Measurements from ENCODE around the gene SERINC5.

The SERINC5 gene

DNA sequence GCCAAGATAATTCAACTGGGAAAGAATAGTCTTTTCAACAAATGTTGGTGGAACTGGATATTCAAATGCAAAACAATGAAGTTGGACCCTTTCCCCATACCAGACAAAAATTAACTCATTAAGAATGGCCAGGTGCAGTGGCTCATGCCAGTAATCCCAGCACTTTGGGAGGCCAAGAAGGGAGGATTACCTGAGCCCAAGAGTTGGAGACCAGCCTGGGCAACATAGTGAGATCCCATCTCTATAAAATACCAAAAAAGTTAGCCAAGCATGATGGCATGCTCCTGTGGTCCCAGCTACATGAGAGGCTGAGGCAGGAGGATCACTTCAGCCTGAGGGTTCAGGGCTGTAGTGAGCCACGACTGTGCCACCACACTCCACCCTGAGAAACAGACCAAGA lies 24.2 kb downstream of the SERINC5 start:
- DNase-seq (ENCODE audit: low read depth, low spot score): no peak
- no peak overlapping the region for H3K4me3 ChIP-seq (ENCODE audit: low read length)

- no peak for DNase-seq (ENCODE audit: low read depth, low spot score)
- no peak overlapping the region for H3K4me3 ChIP-seq (ENCODE audit: low read length)
Measured at GRCh38 chr5:80231243-80231642, 24.6 kb downstream of the SERINC5 start.

- no peak overlapping the region for H3K4me3 ChIP-seq (ENCODE audit: low read length)
- no peak for DNase-seq (ENCODE audit: low read depth, low spot score)
Measured at GRCh38 chr5:80230269-80230992, 25.4 kb downstream of the SERINC5 start.

GRCh38 chr5:80229902-80230255 lies 26.0 kb downstream of the SERINC5 start:
- no peak for DNase-seq (ENCODE audit: low read depth, low spot score)

GRCh38 chr5:80227979-80228596 lies 27.8 kb downstream of the SERINC5 start:
- no peak overlapping the region for H3K4me3 ChIP-seq (ENCODE audit: low read length)
- DNase-seq (ENCODE audit: low read depth, low spot score): no peak

More at GRCh38 chr5:80229902-80230255, 26.0 kb downstream of the SERINC5 start:
- H3K4me3 ChIP-seq (ENCODE audit: low read length): no peak overlapping the region

DNA sequence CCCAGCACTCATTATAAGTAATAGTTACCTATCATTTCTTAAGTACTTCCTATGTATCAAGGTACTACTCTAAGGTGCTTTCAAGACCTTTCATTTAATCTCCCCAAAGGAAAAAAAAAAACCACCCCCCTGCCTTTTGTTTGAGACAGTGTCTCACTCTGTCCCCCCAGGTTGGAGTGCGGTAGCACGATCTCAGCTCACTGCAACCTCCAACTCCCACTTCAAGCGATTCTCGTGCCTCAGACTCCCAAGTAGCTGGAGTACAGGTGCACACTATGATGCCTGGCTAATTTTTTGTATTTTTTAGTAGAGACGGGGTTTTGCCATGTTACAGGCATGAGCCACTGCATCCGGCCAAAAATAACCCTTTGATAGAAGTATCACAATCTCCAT lies 29.9 kb downstream of the SERINC5 start:
- peak; percentile 61 for DNase-seq (ENCODE audit: low read depth, low spot score)

DNA sequence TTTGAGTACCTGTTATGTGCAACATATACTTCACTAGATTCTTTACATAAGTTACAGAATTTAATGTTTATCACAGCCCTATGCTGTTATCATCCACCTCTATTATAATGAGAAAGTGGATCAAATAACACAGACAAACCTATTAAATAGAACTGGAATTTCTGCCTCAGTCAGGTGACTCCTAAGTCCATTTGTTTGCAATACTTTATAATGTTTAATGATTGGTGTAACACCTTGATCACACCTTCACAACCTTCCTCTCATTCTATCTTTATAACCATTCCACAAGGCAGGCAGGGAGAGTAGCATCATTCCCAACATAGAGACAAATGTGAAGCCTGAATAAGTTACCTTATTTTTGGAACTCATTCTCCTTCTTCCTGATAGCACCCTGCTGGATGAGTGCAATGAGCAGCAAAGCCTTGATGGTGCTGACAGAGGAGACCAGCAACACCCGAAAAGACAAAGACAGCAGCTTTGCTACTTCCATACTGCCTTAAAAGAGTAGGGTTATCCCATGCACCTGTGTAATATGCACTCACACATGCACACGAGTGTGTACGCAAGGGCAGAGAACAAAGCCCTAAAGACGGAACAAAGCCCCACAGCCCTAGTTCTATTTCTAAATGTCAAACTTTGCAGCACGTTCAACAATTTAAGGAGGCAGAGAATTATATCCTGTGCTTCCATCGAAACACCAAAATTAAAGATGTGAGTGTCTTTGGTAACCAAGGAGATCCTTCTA lies 30.5 kb downstream of the SERINC5 start:
- no peak for DNase-seq (ENCODE audit: low read depth, low spot score)
- H3K4me3 ChIP-seq (ENCODE audit: low read length): no peak overlapping the region

More for the DNA sequence above, 29.9 kb downstream of the SERINC5 start:
- H3K4me3 ChIP-seq (ENCODE audit: low read length): no peak overlapping the region

DNA sequence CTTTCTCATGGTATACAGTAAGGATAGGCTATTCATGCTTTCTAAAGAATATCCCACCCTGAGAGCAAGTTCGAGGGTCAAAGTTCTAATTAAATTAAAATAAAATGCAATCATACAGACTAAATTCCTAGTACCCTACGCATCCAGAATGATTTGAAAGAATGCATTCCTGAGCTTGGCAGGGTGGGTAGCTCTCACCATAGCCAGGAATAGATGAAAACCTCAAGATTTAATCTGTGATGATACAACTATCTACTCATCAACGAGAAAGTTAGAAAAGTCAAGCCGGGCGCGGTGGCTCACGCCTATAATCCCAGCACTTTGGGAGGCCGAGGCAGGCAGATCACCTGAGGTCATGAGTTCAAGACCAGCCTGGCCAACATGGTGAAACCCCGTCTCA lies 32.3 kb downstream of the SERINC5 start:
- no peak for DNase-seq (ENCODE audit: low read depth, low spot score)
- H3K4me3 ChIP-seq (ENCODE audit: low read length): no peak overlapping the region

DNA sequence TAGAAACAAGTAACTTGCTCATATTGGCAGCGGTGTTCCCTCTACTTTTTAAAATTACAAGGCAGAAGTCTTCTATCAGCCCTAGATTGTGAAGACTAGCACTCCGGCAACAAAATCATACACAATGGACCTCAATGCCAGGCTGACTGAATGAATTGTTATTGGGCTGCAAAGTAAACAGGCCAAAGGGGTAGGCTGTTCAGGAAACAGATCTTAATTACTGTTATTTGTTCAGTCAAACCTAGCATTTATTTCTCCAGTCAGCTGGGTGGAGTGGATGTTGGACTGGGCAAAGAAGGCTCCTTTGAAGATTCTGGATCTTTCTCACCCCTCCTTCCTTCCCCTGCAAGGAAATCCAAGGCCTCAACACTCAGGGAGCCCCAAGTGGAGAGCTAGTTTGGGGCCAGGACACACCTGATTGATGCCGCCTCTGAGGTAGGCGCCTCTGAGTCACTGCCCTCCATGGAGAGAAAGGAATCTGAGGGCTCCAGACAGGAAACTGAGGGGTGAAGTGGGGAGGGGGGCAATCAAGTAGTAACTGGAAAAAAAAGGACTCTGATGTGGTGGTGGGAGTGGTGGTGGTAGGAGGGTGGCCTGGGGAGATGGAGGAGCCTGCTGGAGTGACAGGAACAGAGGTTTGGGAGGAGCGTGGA lies 35.5 kb downstream of the SERINC5 start:
- peak; percentile 63 for DNase-seq (ENCODE audit: low read depth, low spot score)

GRCh38 chr5:80219391-80219790 lies 36.5 kb downstream of the SERINC5 start:
- DNase-seq (ENCODE audit: low read depth, low spot score): no peak
- H3K4me3 ChIP-seq (ENCODE audit: low read length): peak overlapping the region; percentile 36

More for the DNA sequence above, 35.5 kb downstream of the SERINC5 start:
- H3K4me3 ChIP-seq (ENCODE audit: low read length): no peak overlapping the region

DNA sequence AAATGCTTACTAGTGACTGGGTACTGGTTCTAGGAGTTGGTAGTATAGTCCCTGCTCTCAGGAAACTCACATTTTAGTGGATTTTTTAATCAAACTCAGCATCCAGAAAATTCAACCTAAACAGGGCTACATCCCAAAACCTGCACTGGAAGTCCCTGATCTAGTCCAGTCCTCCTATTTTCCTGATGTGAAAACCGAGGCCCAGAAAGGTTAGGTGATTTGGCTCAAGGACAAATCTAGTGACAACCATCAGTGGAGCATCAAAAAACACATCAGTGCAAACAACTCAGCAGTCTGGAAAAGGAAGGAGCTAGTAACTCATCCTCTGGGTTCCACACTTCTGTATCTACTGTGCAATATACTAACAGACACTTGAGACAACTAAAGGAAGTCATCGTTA lies 38.2 kb downstream of the SERINC5 start:
- no peak for DNase-seq (ENCODE audit: low read depth, low spot score)
- H3K4me3 ChIP-seq (ENCODE audit: low read length): peak overlapping the region; percentile 30

DNA sequence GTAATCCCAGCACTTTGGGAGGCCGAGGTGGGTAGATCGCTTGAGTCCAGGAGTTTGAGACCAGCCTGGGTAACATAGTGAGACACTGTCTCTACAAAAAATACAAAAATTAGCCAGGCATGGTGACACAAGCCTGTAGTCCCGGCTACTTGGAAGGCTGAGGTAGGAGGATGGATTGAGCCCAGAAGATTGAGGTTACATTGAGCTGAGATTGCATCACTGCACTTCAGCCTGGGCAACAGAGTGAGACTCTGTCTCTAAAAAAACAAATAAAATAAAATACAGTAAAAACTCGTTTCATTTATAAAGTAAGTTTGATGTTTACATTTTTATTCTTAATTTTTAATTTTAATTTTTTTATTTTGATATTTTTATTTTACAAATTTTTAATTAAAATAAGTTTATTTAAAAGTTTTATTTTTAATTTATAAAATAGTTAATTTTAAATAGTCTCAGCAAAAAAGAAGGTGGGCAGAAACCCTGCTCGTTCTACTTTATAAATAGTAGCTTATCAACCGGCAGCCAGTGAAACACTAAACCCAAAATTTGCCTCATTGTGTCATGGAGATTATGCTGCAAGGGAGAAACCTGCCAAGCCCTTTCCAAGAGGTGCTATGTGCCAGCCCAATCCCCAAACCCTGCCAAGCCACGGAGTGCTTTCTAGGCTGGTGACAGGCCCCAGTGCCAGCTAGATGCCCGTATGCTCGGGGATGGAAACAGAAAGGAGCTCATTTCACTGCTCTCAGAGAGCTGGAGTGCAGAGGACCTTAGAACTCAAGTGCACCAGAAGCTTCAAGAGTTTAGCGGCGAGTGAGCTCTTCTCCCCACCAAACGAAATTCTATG lies 38.9 kb downstream of the SERINC5 start:
- peak; percentile 62 for DNase-seq (ENCODE audit: low read depth, low spot score)
- peak overlapping the region; percentile 30 for H3K4me3 ChIP-seq (ENCODE audit: low read length)

- no peak for DNase-seq (ENCODE audit: low read depth, low spot score)
- H3K4me3 ChIP-seq (ENCODE audit: low read length): peak overlapping the region; percentile 16; the same call in 1 of the 2 replicates
Measured at GRCh38 chr5:80216096-80216495, 39.8 kb downstream of the SERINC5 start.

DNA sequence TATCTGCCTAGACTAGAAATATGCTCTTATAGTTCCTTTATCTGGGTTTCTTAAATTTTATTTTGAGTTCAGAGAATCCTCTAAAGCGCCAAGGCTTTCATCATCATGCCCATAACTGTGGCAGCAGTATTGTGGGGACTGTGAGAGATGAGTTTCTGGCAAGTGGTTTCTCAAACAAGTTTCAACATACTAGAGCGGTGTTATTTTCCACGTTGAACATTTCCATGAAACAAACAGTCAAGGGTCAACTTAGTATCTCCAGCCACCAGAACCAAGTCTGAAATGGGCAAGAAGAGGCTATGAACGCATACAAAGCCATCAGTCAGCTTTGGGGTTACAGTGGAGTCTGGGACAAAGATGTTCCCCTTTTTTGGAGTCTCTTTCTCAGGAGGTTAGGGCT lies 40.3 kb downstream of the SERINC5 start:
- DNase-seq (ENCODE audit: low read depth, low spot score): no peak
- H3K4me3 ChIP-seq (ENCODE audit: low read length): no peak overlapping the region

GRCh38 chr5:80213466-80213865 lies 42.4 kb downstream of the SERINC5 start:
- no peak for DNase-seq (ENCODE audit: low read depth, low spot score)
- no peak overlapping the region for H3K4me3 ChIP-seq (ENCODE audit: low read length)

DNA sequence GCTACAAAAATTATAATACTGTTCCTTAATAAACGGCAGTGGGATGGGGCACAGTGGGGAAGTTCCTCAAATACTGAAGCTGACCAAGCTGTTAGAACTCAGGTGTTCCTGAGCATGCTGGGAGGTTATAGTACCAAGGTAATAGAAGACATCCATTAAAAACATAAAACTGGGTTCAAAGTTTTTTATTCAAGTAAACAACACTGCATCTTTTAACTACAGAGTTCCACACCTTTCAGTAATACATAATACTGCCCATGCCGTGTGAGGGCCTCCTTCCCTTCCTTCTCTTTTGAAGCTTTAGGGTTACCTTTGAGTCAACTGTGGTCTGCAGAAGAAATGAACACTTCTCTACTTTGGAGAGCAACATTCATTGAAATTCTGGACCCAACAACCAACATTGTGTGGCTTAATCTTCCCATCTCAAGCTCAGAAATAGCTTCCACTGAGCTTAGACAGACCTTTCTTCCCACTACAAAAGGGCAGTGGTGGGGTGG lies 43.6 kb downstream of the SERINC5 start:
- peak overlapping the region; percentile 42 for H3K4me3 ChIP-seq (ENCODE audit: low read length)

DNA sequence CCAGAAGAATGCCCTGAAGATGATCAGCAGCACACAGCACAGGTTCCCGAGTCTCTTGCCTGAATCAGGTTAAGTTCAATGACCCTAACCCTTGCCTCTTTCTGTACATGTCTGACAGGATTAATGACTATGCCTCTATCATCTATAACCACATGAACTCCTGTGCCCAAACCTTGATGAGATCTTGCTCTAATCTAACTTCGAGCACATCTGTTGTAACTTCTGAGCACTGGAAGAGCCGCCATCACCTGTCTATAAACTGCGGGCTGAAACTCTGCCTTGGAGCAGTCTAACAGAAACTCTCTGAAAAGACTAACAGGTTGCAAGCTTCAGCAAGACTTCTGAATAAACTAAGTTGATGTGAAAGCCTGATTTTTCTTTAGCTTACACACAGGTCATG lies 44.5 kb downstream of the SERINC5 start:
- DNase-seq (ENCODE audit: low read depth, low spot score): peak; percentile 80
- peak overlapping the region; percentile 42 for H3K4me3 ChIP-seq (ENCODE audit: low read length)

More for the DNA sequence above, 43.6 kb downstream of the SERINC5 start:
- no peak for DNase-seq (ENCODE audit: low read depth, low spot score)

DNA sequence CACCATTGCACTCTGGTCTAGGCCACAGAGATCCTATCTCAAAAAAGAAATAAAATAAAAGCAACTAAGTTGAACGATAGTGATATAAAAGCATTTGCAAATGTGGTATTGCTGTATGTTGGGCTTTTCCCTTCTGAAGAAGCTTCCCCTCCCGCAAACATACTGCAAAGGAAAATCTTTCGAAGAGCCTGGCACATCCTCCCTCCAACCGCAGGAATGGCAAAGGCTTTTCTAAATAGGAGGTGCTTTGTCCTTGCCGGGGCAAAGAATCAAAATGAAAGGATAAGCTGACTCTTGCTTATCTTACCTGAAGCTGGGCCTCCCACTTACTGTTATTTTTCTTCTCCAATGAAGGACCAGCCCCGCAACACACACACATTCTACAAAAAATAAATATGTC lies 45.8 kb downstream of the SERINC5 start:
- no peak for DNase-seq (ENCODE audit: low read depth, low spot score)
- H3K4me3 ChIP-seq (ENCODE audit: low read length): peak overlapping the region; percentile 42

DNA sequence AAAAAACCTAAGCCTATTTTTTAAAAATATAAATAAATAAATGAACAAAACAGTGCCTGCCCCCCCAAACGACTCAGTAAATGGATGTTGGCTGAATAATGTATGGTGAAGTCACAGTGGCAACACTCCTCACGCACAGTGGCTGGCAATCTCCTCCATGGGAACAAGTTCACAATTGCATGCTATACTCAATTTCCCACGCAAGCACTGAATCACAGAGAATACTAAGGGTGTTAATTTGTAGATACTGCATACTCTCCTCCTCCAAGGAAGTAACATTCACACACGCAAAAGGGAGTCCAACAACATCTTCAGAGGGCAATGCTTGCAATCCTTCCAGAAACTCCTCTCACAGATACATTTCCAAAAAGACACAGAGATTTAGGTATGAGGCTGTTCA lies 47.5 kb downstream of the SERINC5 start:
- DNase-seq (ENCODE audit: low read depth, low spot score): no peak
- H3K4me3 ChIP-seq (ENCODE audit: low read length): no peak overlapping the region

Data from Jurkat, Clone E6-1 (cell line).